MM.1S (cell line): ENCODE measurements around the gene CEP85.
"Not testable (repeated sequence)": the region's sequence is repeated elsewhere in the genome, so short reads cannot be mapped to it uniquely, and the experiment has no call there.

ENCODE experiments used
- DNase-seq: peaks from one replicate; pipeline ENCODE4 v3.0.0-alpha.2; 2015
- H2AFZ ChIP-seq: fragments of 300-600 bp; sonication (generic); 2 replicates; pipeline ENCODE4 v1.6.0; 2016; ENCODE audit warnings: antibody characterized with exemption, low read length
- H3F3A ChIP-seq: fragments of 300-600 bp; sonication (generic); 2 replicates; pipeline ENCODE4 v1.6.1; 2016; ENCODE audit warnings: mild to moderate bottlenecking, antibody characterized with exemption, low read length, moderate library complexity, mixed read lengths; ENCODE audit not compliant: insufficient read depth
- H3K27ac ChIP-seq: fragments of 300-600 bp; sonication (generic); 2 replicates; pipeline ENCODE4 v1.5.1; 2016; ENCODE audit warnings: mild to moderate bottlenecking, low read length
- H3K27me3 ChIP-seq: fragments of 300-600 bp; sonication (generic); replicated peaks from 2 replicates; pipeline ENCODE4 v1.6.0; 2016; ENCODE audit warnings: low read length; ENCODE audit not compliant: insufficient read depth
- H3K36me3 ChIP-seq: fragments of 300-600 bp; sonication (generic); replicated peaks from 2 replicates; pipeline ENCODE4 v1.6.1; 2016; ENCODE audit warnings: mild to moderate bottlenecking, low read length, mixed read lengths; ENCODE audit not compliant: insufficient read depth
- H3K4me1 ChIP-seq: fragments of 300-600 bp; sonication (generic); 2 replicates; pipeline ENCODE4 v1.6.1; 2016; ENCODE audit warnings: low read length, mixed read lengths
- H3K4me2 ChIP-seq: fragments of 300-600 bp; sonication (generic); 2 replicates; pipeline ENCODE4 v1.6.0; 2016; ENCODE audit warnings: low read depth, low read length
- H3K4me3 ChIP-seq: fragments of 300-600 bp; sonication (generic); 2 replicates; pipeline ENCODE4 v1.5.1; 2016; ENCODE audit warnings: low read length, mixed read lengths
- H3K79me2 ChIP-seq: fragments of 300-600 bp; sonication (generic); 2 replicates; pipeline ENCODE4 v1.6.1; 2016; ENCODE audit warnings: mixed run types, low read length, mixed read lengths
- H3K9ac ChIP-seq: fragments of 300-600 bp; sonication (generic); 2 replicates; pipeline ENCODE4 v1.6.1; 2016; ENCODE audit warnings: low read length, mixed read lengths
- H3K9me2 ChIP-seq: fragments of 300-600 bp; sonication (generic); replicated peaks from 2 replicates; pipeline ENCODE4 v1.6.1; 2016; ENCODE audit warnings: mild to moderate bottlenecking, low read length, mixed read lengths; ENCODE audit not compliant: insufficient read depth
- H3K9me3 ChIP-seq: fragments of 300-600 bp; sonication (generic); replicated peaks from 2 replicates; pipeline ENCODE4 v1.6.1; 2016; ENCODE audit warnings: mild to moderate bottlenecking, low read length, mixed read lengths; ENCODE audit not compliant: insufficient read depth
- H4K20me1 ChIP-seq: fragments of 300-600 bp; sonication (generic); 2 replicates; pipeline ENCODE4 v1.6.1; 2016; ENCODE audit warnings: mild to moderate bottlenecking, low read length, moderate library complexity, mixed read lengths; ENCODE audit not compliant: insufficient read depth
- CTCF ChIP-seq: fragments of 300-600 bp; sonication (generic); IDR thresholded peaks from 2 replicates; pipeline ENCODE4 v1.5.1; 2016; ENCODE audit warnings: antibody characterized with exemption, low read length, mixed read lengths
- EZH2 ChIP-seq: fragments of 300-600 bp; sonication (generic); optimal IDR thresholded peaks from 2 replicates; pipeline ENCODE3; 2017; ENCODE audit warnings: low read depth, mild to moderate bottlenecking, antibody characterized with exemption, low read length, mixed read lengths
- EZH2phosphoT487 ChIP-seq: fragments of 300-600 bp; sonication (generic); IDR thresholded peaks from 2 replicates; pipeline ENCODE4 v1.6.1; 2018; ENCODE audit warnings: antibody characterized with exemption, low read length

The CEP85 gene

GRCh38 chr1:26225033-26225831, 8.8 kb upstream of the CEP85 start:
- H3K27ac ChIP-seq = no peak overlapping the region
- H3F3A ChIP-seq = no peaks in the 10 kb centered on the region
- no peaks in the 10 kb centered on the region for H3K9me2 ChIP-seq
- no peak for TF ChIP-seq EZH2
- no peak for TF ChIP-seq EZH2phosphoT487
- no peak for TF ChIP-seq CTCF
- H3K27me3 ChIP-seq = no peaks in the 10 kb centered on the region
- H3K79me2 ChIP-seq = no peaks in the 10 kb centered on the region
- H3K4me2 ChIP-seq = peak overlapping the region; percentile 65; the same call in 1 of the 2 replicates
- H2AFZ ChIP-seq = peak overlapping the region; percentile 51; the same call in 1 of the 2 replicates
- H3K4me1 ChIP-seq = no peaks in the 10 kb centered on the region
- no peaks in the 10 kb centered on the region for H3K9me3 ChIP-seq
- peak overlapping the region; percentile 48; the same call in 1 of the 2 replicates for H3K4me3 ChIP-seq
- H3K9ac ChIP-seq = no peak overlapping the region
- DNase-seq = no peak
- no peaks in the 10 kb centered on the region for H3K36me3 ChIP-seq
- no peaks in the 10 kb centered on the region for H4K20me1 ChIP-seq

DNA sequence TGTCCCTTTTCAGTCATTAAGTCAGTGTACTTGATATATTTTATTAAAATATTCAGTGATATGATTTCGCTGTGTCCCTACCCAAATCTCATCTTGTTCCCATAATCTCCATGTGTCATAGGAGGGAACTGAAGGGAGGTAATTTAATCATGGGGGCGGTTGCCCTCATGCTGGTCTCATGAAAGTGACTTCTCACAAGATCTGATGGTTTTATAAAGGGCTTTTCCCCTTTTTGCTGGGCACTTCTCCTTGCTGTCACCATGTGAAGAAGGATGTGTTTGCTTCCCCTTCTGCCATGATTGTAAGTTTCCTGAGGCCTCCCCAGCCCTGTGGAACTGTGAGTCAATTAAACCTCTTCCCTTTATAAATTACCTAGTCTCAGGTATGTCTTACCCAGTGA, 3.3 kb upstream of the CEP85 start:
- H3K9ac ChIP-seq, H3K4me2 ChIP-seq, H3K9me3 ChIP-seq, H3K36me3 ChIP-seq, H4K20me1 ChIP-seq, H3F3A ChIP-seq, H3K4me1 ChIP-seq, H3K27ac ChIP-seq, H3K27me3 ChIP-seq, H3K4me3 ChIP-seq, DNase-seq, H3K9me2 ChIP-seq, H2AFZ ChIP-seq: not testable (repeated sequence)
- peaks cover 14% of the 10 kb centered on the region for H3K79me2 ChIP-seq

- peak overlapping the region; percentile 97 for H3K4me3 ChIP-seq
- H3K4me1 ChIP-seq = peaks cover 21% of the 10 kb centered on the region; the same call in 1 of the 2 replicates
- no peaks in the 10 kb centered on the region for H3K9me2 ChIP-seq
- peak overlapping the region; percentile 46; the same call in 1 of the 2 replicates for H3K27ac ChIP-seq
- no peak for TF ChIP-seq CTCF
- no peak for TF ChIP-seq EZH2
- TF ChIP-seq EZH2phosphoT487 = no peak
- no peaks in the 10 kb centered on the region for H3K36me3 ChIP-seq
- H3K9me3 ChIP-seq = no peaks in the 10 kb centered on the region
- peak overlapping the region; percentile 90 for H3K4me2 ChIP-seq
- peak overlapping the region; percentile 79 for H3K9ac ChIP-seq
- H3K27me3 ChIP-seq = no peaks in the 10 kb centered on the region
- H4K20me1 ChIP-seq = no peaks in the 10 kb centered on the region
- peak overlapping the region; percentile 85 for H2AFZ ChIP-seq
- H3K79me2 ChIP-seq = peaks cover 56% of the 10 kb centered on the region
- DNase-seq = peak; percentile 33
- no peaks in the 10 kb centered on the region for H3F3A ChIP-seq
Observed at GRCh38 chr1:26234644-26235370, 807 bp downstream of the CEP85 start.
